Hepatocyte (in vitro differentiated cells): Measurements from ENCODE around the gene PAM. TPM values are rescaled to one million over a fixed set of nuclear protein-coding genes. Genes with fewer than 3 reads are reported as not detected.

Source experiments
- DNase-seq: peaks from one replicate; pipeline ENCODE4 v3.0.0-alpha.2; 2016; ENCODE audit warnings: low spot score
- H2AFZ ChIP-seq: fragments of 200-600 bp; sonication (generic); 2 replicates; pipeline ENCODE4 v1.6.0; 2016; ENCODE audit warnings: antibody characterized with exemption, mild to moderate bottlenecking
- H3K27ac ChIP-seq: fragments of 200-600 bp; sonication (generic); 2 replicates; pipeline ENCODE4 v1.5.1; 2016; ENCODE audit warnings: mild to moderate bottlenecking
- H3K27me3 ChIP-seq: fragments of 200-600 bp; sonication (generic); 2 replicates; pipeline ENCODE4 v1.6.1; 2016
- H3K36me3 ChIP-seq: fragments of 200-600 bp; sonication (generic); replicated peaks from 2 replicates; pipeline ENCODE4 v1.5.1; 2016; ENCODE audit warnings: low read depth; ENCODE audit not compliant: insufficient read depth
- H3K4me1 ChIP-seq: fragments of 200-600 bp; sonication (generic); 2 replicates; pipeline ENCODE4 v1.5.1; 2016; ENCODE audit warnings: mild to moderate bottlenecking, moderate library complexity; ENCODE audit not compliant: insufficient read depth
- H3K4me2 ChIP-seq: fragments of 200-600 bp; sonication (generic); 2 replicates; pipeline ENCODE4 v1.6.0; 2016
- H3K4me3 ChIP-seq: fragments of 200-600 bp; sonication (generic); 2 replicates; pipeline ENCODE4 v1.5.1; 2016; ENCODE audit warnings: mild to moderate bottlenecking
- H3K79me2 ChIP-seq: fragments of 200-600 bp; sonication (generic); 2 replicates; pipeline ENCODE4 v1.6.0; 2017; ENCODE audit warnings: mild to moderate bottlenecking
- H3K9me2 ChIP-seq: fragments of 200-600 bp; sonication (generic); replicated peaks from 2 replicates; pipeline ENCODE4 v1.6.0; 2017; ENCODE audit warnings: mild to moderate bottlenecking; ENCODE audit not compliant: insufficient read depth
- H3K9me3 ChIP-seq: fragments of 200-600 bp; sonication (generic); 2 replicates; pipeline ENCODE4 v1.5.1; 2016; ENCODE audit warnings: low read depth, mild to moderate bottlenecking
- H4K20me1 ChIP-seq: fragments of 200-600 bp; sonication (generic); 2 replicates; pipeline ENCODE4 v1.6.0; 2016; ENCODE audit warnings: mild to moderate bottlenecking; ENCODE audit not compliant: insufficient read depth, poor library complexity, severe bottlenecking
- EZH2 ChIP-seq: fragments of 200-600 bp; sonication (generic); IDR thresholded peaks from 2 replicates; pipeline ENCODE4 v1.6.1; 2016; ENCODE audit warnings: antibody characterized with exemption, mild to moderate bottlenecking, borderline replicate concordance
- EZH2phosphoT487 ChIP-seq: fragments of 200-600 bp; sonication (generic); IDR thresholded peaks from one replicate; pipeline ENCODE4 v1.6.1; 2018; ENCODE audit warnings: antibody characterized with exemption, mild to moderate bottlenecking, low read depth, moderate library complexity; ENCODE audit not compliant: unreplicated experiment, severe bottlenecking
- WGBS: methylation state at CpG from one replicate; pipeline ENCODE4 v1.1.6; 2016; ENCODE audit warnings: low lambda C conversion rate; ENCODE audit errors: missing lambda C conversion rate; 5-methylcytosine and 5-hydroxymethylcytosine counted together
- polyA plus RNA-seq: library from polyadenylated mRNA; unstranded; fragments of >200 nt; fragmentation: Nextera tagmentation; extraction: Ambion mirVana; gene quantifications from 2 replicates; pipeline ENCODE4 v1.2.1, GENCODE V29; 2016
- total RNA-seq: library from RNA; depleted of rRNA; stranded (reverse); fragments of >200 nt; gene quantifications from 2 replicates; pipeline ENCODE4 v1.2.3, GENCODE V29; 2014
- TF ChIP-seq, protein P1 (sequence below): fragments of 200-600 bp; sonication (generic); IDR thresholded peaks from 2 replicates; pipeline ENCODE4 v1.5.1; 2016; ENCODE audit warnings: antibody characterized with exemption, mild to moderate bottlenecking; ENCODE audit not compliant: poor library complexity

PAM gene
- total and polyA plus RNA-seq, 2 experiments from 2014 or later, result 118 to 158 TPM

DNA sequence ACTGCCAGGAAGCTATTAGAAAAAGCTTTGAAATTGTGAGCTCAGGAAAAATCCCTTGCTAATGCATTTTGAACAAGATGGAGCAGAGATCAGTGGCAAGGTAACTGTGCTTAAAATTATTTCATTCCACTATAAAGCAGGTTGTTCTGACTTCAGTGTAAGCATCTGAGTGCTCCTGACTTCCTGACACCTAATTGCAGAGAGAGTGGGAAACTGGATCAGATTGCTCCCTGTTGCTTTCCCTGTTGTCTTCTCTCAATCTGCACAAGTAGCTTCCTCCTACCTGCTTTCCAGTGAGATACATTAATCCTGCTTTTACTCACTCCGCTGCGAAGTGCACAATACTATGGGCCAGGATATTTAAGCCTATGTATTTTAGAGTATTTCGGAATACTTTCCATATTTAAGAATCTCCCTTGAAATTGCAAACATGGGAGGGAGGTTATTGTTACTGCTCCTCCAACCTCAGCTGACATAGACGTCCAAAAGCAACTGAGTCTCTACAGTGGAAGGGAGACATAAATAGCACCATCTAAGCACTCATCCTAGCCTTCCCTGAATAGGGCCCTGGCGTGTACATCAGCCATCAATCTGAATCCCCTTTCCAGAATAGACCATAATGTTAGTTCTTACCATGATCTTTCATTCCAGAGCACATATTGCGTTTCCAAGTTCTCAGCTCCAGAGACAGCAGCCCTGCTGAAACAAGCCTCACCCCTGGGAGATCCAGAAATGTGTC lies 178.8 kb downstream of the PAM start:
- H3K27me3 ChIP-seq, result no peaks in the 10 kb centered on the region
- H3K9me2 ChIP-seq, result no peaks in the 10 kb centered on the region
- no peak overlapping the region for H2AFZ ChIP-seq
- DNase-seq, result no peak
- no peaks in the 10 kb centered on the region for H4K20me1 ChIP-seq
- no peaks in the 10 kb centered on the region for H3K4me1 ChIP-seq
- H3K4me3 ChIP-seq, result no peak overlapping the region
- no peaks in the 10 kb centered on the region for H3K79me2 ChIP-seq
- WGBS, result 92% methylated on average over 6 of the region's 6 CpGs
- H3K9me3 ChIP-seq, result no peaks in the 10 kb centered on the region
- H3K36me3 ChIP-seq, result no peaks in the 10 kb centered on the region
- H3K27ac ChIP-seq, result no peak overlapping the region
- TF ChIP-seq EZH2 (no peak), EZH2phosphoT487 (no peak)
- TF ChIP-seq, protein P1, sequence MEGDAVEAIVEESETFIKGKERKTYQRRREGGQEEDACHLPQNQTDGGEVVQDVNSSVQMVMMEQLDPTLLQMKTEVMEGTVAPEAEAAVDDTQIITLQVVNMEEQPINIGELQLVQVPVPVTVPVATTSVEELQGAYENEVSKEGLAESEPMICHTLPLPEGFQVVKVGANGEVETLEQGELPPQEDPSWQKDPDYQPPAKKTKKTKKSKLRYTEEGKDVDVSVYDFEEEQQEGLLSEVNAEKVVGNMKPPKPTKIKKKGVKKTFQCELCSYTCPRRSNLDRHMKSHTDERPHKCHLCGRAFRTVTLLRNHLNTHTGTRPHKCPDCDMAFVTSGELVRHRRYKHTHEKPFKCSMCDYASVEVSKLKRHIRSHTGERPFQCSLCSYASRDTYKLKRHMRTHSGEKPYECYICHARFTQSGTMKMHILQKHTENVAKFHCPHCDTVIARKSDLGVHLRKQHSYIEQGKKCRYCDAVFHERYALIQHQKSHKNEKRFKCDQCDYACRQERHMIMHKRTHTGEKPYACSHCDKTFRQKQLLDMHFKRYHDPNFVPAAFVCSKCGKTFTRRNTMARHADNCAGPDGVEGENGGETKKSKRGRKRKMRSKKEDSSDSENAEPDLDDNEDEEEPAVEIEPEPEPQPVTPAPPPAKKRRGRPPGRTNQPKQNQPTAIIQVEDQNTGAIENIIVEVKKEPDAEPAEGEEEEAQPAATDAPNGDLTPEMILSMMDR, result no peak
- no peak overlapping the region for H3K4me2 ChIP-seq

DNA sequence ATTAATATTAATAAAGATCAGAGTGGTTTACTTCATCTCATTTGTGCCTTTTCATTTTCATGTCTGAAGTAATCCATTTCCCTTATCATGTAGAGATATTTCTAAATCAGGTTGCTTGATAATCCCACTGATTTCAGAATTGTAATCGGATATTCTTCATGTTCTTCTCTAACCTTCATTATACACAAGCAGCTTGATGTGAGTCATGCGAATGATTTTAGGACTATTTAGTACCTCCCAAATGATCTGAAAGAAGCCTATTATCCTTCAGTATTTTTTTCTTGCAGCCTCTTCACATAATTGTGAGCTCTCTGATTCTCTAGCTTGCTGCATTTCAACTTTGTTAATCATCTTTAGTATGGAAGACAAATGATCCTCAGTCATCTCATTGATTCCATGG lies 182.8 kb downstream of the PAM start:
- H3K27ac ChIP-seq, result no peak overlapping the region
- no peaks in the 10 kb centered on the region for H4K20me1 ChIP-seq
- no peaks in the 10 kb centered on the region for H3K36me3 ChIP-seq
- H3K4me2 ChIP-seq, result no peak overlapping the region
- no peak for DNase-seq
- H3K9me2 ChIP-seq, result no peaks in the 10 kb centered on the region
- no peak for TF ChIP-seq EZH2
- TF ChIP-seq EZH2phosphoT487, result no peak
- TF ChIP-seq, protein P1, result no peak
- H3K9me3 ChIP-seq, result no peaks in the 10 kb centered on the region
- H3K79me2 ChIP-seq, result no peaks in the 10 kb centered on the region
- H3K4me3 ChIP-seq, result no peak overlapping the region
- 90% methylated on average over 2 of the region's 2 CpGs for WGBS
- H3K27me3 ChIP-seq, result no peaks in the 10 kb centered on the region
- H2AFZ ChIP-seq, result no peak overlapping the region
- no peaks in the 10 kb centered on the region for H3K4me1 ChIP-seq

DNA sequence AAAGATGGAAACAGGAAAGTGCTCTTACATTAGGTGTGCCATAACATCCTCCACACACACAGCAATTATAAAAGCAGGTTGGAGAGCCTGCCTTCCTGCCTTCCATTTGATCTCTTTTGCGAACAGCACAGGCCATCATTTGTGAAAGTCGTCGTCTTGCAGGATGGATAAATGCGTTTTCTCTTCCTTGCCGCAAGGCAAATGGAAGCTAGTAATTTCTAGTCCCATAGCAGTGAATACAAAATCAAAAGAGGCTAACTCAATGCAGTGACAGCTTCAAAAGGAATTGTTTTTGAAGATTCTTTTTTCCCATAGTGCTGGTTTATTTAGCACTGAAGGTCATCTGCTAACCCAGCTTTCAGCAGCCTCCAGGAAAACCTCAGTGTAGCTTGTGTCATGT lies 186.0 kb downstream of the PAM start:
- no peaks in the 10 kb centered on the region for H3K27me3 ChIP-seq
- H3K4me2 ChIP-seq, result no peak overlapping the region
- TF ChIP-seq EZH2phosphoT487, result no peak
- TF ChIP-seq EZH2, result no peak
- H4K20me1 ChIP-seq, result no peaks in the 10 kb centered on the region
- no peak for DNase-seq
- no peaks in the 10 kb centered on the region for H3K36me3 ChIP-seq
- 93% methylated on average over 5 of the region's 5 CpGs for WGBS
- H3K4me3 ChIP-seq, result no peak overlapping the region
- no peaks in the 10 kb centered on the region for H3K9me2 ChIP-seq
- no peaks in the 10 kb centered on the region for H3K9me3 ChIP-seq
- no peak overlapping the region for H3K27ac ChIP-seq
- H3K4me1 ChIP-seq, result no peaks in the 10 kb centered on the region
- no peaks in the 10 kb centered on the region for H3K79me2 ChIP-seq
- H2AFZ ChIP-seq, result no peak overlapping the region

DNA sequence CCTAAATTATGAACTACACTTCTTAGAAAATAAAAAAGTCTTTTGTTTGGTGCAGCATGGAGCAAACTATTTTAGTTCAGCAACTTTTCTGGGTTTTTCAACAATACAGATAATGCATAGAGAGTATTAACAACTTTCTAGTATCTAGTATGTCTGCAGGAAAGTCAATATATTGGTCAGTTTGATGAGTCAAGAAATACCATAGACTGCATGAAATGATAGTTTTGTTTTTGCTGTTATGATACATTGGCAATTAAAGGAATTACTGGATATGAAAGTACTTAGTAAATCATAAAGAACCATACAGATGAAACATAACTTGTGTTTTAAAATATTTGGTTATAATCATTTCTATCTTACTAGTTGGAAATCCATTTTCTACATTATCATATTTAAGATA lies 191.3 kb downstream of the PAM start:
- no peak overlapping the region for H3K4me3 ChIP-seq
- DNase-seq, result no peak
- no peaks in the 10 kb centered on the region for H3K36me3 ChIP-seq
- no peaks in the 10 kb centered on the region for H4K20me1 ChIP-seq
- no peak overlapping the region for H3K27ac ChIP-seq
- no peak overlapping the region for H2AFZ ChIP-seq
- H3K79me2 ChIP-seq, result no peaks in the 10 kb centered on the region
- H3K9me3 ChIP-seq, result no peaks in the 10 kb centered on the region
- H3K4me1 ChIP-seq, result no peaks in the 10 kb centered on the region
- no peaks in the 10 kb centered on the region for H3K9me2 ChIP-seq
- H3K4me2 ChIP-seq, result no peak overlapping the region
- no peak for TF ChIP-seq EZH2phosphoT487
- no peaks in the 10 kb centered on the region for H3K27me3 ChIP-seq
